ENCODE data around the gene FBXL15.

Gene FBXL15

GRCh38 chr10:102462512-102463054 is 41.9 kb downstream of the FBXL15 start:
- Histone ChIP-seq H3K9me3 (ENCODE audit: control insufficient read depth, insufficient read depth, low read depth, low read length) (no peaks in the 10 kb centered on the region), H3K4me1 (ENCODE audit: control insufficient read depth, insufficient read depth, low read length) (peaks cover 30% of the 10 kb centered on the region), H3K27ac (ENCODE audit: low read depth, low read length) (no peak overlapping the region), H3K4me3 (ENCODE audit: low read depth, low read length) (peak overlapping the region; percentile 73), H3K9ac (ENCODE audit: low read length) (no peak overlapping the region), H3K36me3 (ENCODE audit: control insufficient read depth, insufficient read depth, low read length) (no peaks in the 10 kb centered on the region), H3K27me3 (ENCODE audit: control insufficient read depth, insufficient read depth, low read length) (peaks cover 6% of the 10 kb centered on the region; the same call in 1 of the 2 replicates)

DNA sequence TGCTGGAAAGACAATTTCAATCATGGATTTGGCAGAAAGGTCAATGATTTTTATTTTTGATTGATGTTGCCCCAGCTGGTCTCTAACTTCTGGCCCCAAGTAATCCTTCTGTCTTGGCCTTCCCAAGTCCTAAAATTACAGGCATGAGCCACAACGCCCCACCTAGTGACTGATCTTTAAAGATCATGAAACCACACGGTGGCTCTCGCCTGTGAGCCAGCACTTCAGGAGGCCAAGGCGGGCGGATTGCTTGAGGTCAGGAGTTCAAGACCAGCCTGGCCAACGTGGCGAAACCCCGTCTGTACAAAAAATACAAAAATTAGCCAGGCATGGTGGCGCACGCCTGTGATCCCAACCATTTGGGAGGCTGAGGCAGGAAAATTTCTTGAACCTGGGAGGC is 43.3 kb downstream of the FBXL15 start:
- Histone ChIP-seq H3K27me3 (ENCODE audit: control insufficient read depth, insufficient read depth, low read length) (peaks cover 6% of the 10 kb centered on the region; the same call in 1 of the 2 replicates), H3K27ac (ENCODE audit: low read depth, low read length) (no peak overlapping the region), H3K36me3 (ENCODE audit: control insufficient read depth, insufficient read depth, low read length) (no peaks in the 10 kb centered on the region; the same call in 1 of the 2 replicates), H3K9me3 (ENCODE audit: control insufficient read depth, insufficient read depth, low read depth, low read length) (no peaks in the 10 kb centered on the region), H3K4me3 (ENCODE audit: low read depth, low read length) (no peak overlapping the region), H3K4me1 (ENCODE audit: control insufficient read depth, insufficient read depth, low read length) (peaks cover 32% of the 10 kb centered on the region), H3K9ac (ENCODE audit: low read length) (no peak overlapping the region)

DNA sequence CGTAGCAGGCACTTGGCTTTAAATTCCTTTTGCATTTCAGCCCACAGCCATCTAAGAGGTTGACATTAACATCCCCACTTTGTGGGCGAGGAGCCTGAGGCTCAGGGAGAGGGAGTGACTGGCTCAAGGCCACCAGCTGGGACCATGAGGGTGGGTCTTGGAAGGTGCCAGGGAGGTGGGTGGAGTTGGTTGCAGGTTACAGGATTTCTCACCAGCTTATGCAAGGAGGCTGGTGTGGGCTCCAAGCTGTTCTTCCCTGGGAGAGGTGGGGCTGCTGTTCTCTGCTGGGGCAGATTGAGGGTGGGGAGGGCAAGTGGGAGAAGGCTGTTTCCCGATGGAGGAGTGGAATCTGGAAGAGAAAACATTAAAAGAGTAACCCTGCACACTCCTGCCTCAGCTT is 44.8 kb downstream of the FBXL15 start:
- Histone ChIP-seq H3K27ac (ENCODE audit: low read depth, low read length) (no peak overlapping the region), H3K27me3 (ENCODE audit: control insufficient read depth, insufficient read depth, low read length) (peaks cover 6% of the 10 kb centered on the region; the same call in 1 of the 2 replicates), H3K9me3 (ENCODE audit: control insufficient read depth, insufficient read depth, low read depth, low read length) (no peaks in the 10 kb centered on the region), H3K9ac (ENCODE audit: low read length) (no peak overlapping the region), H3K36me3 (ENCODE audit: control insufficient read depth, insufficient read depth, low read length) (no peaks in the 10 kb centered on the region; the same call in 1 of the 2 replicates), H3K4me3 (ENCODE audit: low read depth, low read length) (no peak overlapping the region), H3K4me1 (ENCODE audit: control insufficient read depth, insufficient read depth, low read length) (peaks cover 32% of the 10 kb centered on the region)

DNA sequence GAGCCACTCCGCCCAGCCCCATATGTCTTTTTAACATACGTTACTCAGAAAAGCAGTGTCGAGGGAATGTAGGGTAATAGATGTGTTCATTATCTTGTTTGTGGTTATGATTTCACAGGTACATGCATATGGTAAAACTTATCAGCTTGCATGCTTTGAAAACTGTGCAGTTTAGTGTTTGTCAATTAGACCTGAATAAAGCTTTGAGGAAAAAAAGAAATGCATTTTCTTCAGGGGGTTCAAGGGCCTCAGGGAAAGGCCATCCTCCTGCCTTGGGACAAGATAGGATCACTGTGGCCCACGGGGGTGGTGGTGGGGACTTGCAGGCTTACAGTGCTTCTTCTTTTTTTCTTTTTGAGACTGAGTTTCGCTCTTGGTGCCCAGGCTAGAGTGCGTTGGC is 46.7 kb downstream of the FBXL15 start:
- Histone ChIP-seq H3K27me3 (ENCODE audit: control insufficient read depth, insufficient read depth, low read length) (peaks cover 1% of the 10 kb centered on the region; the same call in 1 of the 2 replicates), H3K4me3 (ENCODE audit: low read depth, low read length) (no peak overlapping the region), H3K36me3 (ENCODE audit: control insufficient read depth, insufficient read depth, low read length) (no peaks in the 10 kb centered on the region; the same call in 1 of the 2 replicates), H3K4me1 (ENCODE audit: control insufficient read depth, insufficient read depth, low read length) (peaks cover 16% of the 10 kb centered on the region), H3K9me3 (ENCODE audit: control insufficient read depth, insufficient read depth, low read depth, low read length) (no peaks in the 10 kb centered on the region), H3K9ac (ENCODE audit: low read length) (no peak overlapping the region), H3K27ac (ENCODE audit: low read depth, low read length) (no peak overlapping the region)

DNA sequence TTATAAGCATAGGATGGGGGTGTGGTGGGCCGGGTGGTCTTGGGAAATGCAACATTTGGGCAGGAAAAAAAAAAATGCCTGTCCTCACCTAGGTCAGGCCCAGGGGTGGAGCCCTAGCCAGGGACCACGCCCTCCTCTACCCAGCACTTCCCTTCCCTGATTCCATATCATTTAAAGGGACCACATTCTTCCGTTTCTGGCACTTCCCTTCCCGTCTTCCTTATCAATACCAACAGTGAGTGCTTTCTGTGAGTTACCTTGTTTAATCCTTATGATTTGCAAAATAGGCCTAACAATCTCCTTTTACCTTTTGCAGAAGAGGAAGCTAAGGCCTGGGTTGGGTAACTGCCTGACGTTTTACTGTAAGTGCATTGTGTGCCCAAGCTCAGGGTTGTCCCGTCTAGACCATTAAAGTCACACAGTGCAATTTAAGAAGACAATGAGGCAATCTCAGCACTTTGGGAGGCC is 47.4 kb downstream of the FBXL15 start:
- no peak overlapping the region for H3K9ac ChIP-seq (ENCODE audit: low read length)
- no peaks in the 10 kb centered on the region for H3K27me3 ChIP-seq (ENCODE audit: control insufficient read depth, insufficient read depth, low read length)

GRCh38 chr10:102468683-102469082 is 48.0 kb downstream of the FBXL15 start:
- Histone ChIP-seq H3K9me3 (ENCODE audit: control insufficient read depth, insufficient read depth, low read depth, low read length) (no peaks in the 10 kb centered on the region), H3K27me3 (ENCODE audit: control insufficient read depth, insufficient read depth, low read length) (no peaks in the 10 kb centered on the region), H3K36me3 (ENCODE audit: control insufficient read depth, insufficient read depth, low read length) (no peaks in the 10 kb centered on the region; the same call in 1 of the 2 replicates), H3K27ac (ENCODE audit: low read depth, low read length) (no peak overlapping the region), H3K4me3 (ENCODE audit: low read depth, low read length) (no peak overlapping the region), H3K9ac (ENCODE audit: low read length) (no peak overlapping the region), H3K4me1 (ENCODE audit: control insufficient read depth, insufficient read depth, low read length) (peaks cover 6% of the 10 kb centered on the region; the same call in 1 of the 2 replicates)

More for the DNA sequence above, 47.4 kb downstream of the FBXL15 start:
- Histone ChIP-seq H3K36me3 (ENCODE audit: control insufficient read depth, insufficient read depth, low read length) (no peaks in the 10 kb centered on the region; the same call in 1 of the 2 replicates), H3K4me3 (ENCODE audit: low read depth, low read length) (no peak overlapping the region), H3K4me1 (ENCODE audit: control insufficient read depth, insufficient read depth, low read length) (peaks cover 10% of the 10 kb centered on the region; the same call in 1 of the 2 replicates), H3K9me3 (ENCODE audit: control insufficient read depth, insufficient read depth, low read depth, low read length) (no peaks in the 10 kb centered on the region), H3K27ac (ENCODE audit: low read depth, low read length) (no peak overlapping the region)

DNA sequence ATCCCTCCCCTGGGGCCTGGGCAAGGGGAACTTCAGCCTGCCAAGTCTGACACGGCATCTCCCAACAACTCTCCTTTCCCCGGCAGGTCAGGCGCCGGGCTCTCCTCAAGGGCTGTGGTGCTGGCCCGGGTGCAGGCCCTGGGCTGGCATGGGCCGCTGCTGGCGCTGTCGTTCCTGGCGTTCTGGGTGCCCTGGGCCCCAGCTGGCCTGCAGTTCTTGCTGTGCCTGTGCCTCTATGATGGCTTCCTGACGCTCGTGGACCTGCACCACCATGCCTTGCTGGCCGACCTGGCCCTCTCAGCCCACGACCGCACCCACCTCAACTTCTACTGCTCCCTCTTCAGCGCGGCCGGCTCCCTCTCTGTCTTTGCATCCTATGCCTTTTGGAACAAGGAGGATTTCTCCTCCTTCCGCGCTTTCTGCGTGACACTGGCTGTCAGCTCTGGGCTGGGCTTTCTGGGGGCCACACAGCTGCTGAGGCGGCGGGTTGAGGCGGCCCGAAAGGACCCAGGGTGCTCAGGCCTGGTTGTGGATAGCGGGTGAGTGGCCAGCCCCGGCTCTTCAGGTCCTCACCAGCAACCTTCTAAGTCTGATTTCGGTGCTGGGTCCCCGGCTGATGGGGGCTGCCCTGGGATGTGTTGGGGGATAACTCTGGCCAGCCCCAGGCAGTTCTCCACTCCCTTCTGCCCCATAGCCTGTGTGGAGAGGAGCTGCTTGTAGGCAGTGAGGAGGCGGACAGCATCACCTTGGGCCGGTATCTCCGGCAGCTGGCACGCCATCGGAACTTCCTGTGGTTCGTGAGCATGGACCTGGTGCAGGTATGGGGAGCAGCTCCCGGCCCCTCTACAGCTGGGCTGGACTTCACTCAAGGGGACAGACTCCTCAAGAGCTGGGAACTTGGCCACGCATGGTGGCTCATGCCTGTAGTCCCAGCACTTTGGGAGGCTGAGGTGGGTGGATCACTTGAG is 50.2 kb downstream of the FBXL15 start:
- peaks cover 2% of the 10 kb centered on the region; the same call in 1 of the 2 replicates for H3K4me1 ChIP-seq (ENCODE audit: control insufficient read depth, insufficient read depth, low read length)
- H3K9me3 ChIP-seq (ENCODE audit: control insufficient read depth, insufficient read depth, low read depth, low read length), result no peaks in the 10 kb centered on the region
- peaks cover 4% of the 10 kb centered on the region; the same call in 1 of the 2 replicates for H3K36me3 ChIP-seq (ENCODE audit: control insufficient read depth, insufficient read depth, low read length)
- no peak overlapping the region for H3K4me3 ChIP-seq (ENCODE audit: low read depth, low read length)
- H3K9ac ChIP-seq (ENCODE audit: low read length), result no peak overlapping the region
- no peaks in the 10 kb centered on the region for H3K27me3 ChIP-seq (ENCODE audit: control insufficient read depth, insufficient read depth, low read length)
- no peak overlapping the region for H3K27ac ChIP-seq (ENCODE audit: low read depth, low read length)

Data from HUES6 (cell line).